T follicular helper cell (primary cell): ENCODE results near the gene PHKA2.

ENCODE experiments used
- DNase-seq: peaks from one replicate; pipeline ENCODE4 v3.0.0-alpha.2; 2020; ENCODE audit warnings: low read depth

Gene PHKA2

DNA sequence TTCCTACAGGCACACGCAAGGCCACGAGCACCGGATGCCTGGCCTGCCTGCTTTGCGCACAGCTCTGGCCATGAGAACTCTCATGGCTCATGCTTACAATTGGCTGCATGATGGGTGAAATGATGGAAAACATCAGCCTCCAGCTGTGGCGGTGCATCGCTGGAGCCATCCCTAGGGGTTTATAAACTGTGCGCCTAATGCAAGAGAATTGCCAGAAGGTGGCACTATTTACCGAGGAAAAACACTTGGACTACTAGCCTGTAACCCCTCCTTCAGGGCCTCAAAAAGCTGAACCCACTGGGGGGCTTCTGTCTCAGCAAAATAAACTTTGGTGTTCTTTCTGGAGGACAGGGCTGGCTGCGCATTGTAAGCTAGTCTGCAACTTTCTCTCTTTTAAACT, 51.9 kb downstream of the PHKA2 start:
- no peak for DNase-seq

DNA sequence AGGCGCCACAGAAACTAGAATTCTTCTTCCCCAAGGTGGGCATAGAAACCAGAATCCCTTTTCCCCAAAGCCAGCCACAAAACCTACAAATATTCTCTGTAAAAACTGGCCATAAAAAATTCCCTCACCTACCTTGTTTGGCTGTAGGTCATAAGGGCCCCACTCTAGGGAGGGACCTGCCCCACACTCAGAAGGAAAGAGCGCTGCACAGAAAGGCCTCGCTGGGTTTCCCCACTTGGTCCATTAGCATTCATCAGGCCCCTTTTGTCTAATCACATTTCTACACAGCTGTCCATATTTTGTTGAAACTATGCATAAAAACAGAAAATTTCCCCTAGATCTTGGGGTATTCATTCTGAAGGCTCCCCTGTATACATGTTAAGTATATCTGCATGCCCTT, 54.1 kb downstream of the PHKA2 start:
- DNase-seq: no peak

DNA sequence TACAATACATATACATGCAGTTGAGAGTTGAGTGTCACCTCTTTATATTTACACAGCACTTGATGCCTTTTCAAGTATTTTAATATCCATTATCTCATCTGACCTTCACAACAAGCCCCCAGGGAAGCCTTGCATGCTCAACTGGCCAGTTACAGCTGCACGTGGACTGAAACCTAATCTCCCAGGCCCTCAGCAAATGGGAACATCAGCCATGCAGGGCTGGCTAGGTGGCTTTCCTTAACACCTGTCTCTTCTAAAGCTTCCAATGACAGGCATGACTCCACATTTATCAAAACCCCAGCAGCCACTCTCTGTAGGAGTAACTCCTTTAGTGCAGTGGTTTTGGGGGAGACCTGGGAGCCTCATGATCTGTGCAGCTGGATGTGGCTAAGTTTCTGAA, 56.4 kb downstream of the PHKA2 start:
- no peak for DNase-seq

DNA sequence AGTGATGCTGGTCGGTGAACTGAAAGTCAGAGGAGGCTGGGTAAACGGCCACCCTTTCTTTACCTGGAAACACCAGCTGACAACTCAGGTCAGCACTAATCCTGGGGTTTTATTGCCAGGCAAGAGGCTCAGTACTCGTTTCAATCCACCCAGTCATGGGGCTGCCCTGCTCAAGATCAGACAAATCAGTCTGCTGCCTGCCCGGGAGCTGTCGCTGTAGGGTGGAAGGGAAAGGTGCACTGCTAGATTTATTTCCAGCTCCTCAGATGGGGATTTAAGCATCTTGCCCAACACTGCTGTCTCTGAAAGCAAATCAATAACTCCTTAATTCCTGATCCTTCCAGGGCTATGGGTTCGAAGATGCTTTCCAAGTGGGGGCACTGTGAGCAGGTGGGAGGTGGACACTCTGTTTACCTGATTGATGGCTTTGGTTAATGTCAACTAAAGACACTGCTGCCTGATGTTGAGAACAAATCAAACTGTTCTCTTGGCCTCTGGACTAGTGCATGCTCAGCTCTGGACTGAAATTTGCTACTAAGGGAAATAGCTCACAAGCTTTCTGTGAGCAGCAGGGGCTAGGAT, 59.3 kb downstream of the PHKA2 start:
- DNase-seq: no peak

DNA sequence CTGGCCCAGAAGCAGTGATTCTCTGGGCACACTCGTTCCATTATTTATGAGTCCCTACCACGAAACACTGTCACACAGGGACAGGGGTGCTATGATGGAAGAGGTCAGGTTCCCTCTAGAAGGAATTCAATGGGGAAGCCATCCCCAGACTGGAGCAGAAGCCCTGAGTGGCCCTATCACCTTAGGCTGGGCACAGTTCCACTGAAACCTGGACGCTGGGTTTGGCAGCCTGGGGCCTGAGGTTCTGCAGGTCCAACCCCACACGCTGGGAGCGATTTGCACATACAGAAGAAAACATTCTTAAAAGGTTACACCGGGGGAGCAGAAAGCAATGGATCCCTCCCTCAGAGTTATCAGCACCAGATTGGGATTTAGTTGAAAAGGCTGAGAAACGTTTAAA, 63.3 kb downstream of the PHKA2 start:
- DNase-seq: no peak

DNA sequence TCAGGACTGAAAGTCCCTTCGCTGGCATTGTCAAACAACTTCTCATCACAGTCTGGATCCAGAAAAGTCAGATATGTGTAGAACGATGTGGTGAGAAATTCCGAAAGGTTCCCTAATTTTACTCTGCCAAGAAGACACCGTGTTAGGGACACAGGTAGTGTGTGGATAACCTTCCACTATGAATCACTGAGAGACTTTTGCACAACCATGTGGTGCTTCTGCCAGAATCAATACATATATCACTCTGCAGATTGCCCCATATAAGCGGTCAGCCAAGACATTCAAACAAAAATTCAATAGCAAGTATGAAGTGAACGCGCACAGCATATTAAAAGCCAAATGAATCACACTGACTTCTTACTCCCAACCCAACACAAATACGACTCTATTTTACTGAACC, 63.8 kb downstream of the PHKA2 start:
- no peak for DNase-seq

DNA sequence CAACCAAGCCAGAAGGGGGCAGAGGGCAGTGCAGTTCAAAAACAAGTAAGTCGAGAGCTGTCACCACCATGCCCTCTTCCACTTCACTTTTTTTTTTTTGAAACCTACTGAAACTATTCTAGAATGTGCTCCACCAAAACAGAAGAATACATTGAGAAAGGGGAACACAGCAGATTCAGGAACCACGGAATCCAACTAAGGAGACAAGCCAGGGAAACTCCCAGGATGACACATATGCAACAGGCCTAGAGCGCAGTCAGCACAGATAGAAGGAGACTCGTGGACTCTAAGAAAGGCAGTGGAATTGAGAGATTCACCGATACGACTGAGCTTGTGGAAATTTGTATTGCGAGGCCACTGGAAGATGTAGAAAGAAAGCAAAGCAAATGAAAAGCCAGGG, 66.1 kb downstream of the PHKA2 start:
- no peak for DNase-seq

DNA sequence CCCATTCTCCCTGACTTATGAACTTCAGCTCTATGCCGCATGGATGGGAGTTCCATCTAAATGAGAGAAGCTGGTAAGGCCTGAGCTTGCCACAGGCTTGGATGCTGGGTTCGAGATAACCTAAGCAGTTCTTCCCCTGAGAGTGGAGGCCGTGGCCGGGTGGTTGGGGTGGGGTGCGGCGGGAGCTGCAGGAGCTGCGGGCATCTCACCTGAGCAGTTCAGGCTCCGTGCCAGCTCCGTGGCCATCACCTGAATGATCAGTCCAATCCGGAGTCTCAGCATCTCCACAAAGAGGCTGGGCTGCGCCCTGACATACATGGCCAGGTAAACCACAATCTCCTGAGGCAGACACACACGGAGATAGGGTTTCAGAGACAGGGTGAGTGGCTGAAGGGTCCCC, 77.6 kb downstream of the PHKA2 start:
- no peak for DNase-seq

DNA sequence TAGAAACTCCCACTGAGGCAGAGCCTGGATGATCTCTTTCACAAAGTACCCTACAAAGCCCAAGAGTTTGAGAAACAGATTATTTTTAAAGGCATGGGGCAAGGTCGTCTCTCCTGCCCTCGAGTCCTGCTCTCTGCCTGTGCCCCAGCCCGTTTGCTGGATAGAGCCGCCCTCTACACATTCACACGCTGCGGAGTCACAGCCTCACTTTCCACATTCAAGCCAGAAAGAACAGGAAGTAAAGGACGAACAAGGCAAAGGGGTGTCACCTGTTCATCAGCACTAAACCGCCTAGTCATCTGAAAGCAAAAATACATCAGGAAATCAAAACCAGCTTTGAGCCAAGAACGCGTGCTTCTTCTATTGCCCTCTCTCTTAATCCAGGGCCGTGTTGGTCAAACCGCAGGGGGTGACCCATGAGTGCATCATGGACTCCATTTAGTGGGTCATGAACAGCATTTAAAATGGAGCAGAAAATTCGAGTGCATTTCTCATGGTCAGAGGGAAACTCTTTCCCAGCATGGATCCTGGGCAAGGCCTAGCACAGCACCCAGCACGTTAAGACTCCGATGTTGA, 83.4 kb downstream of the PHKA2 start:
- no peak for DNase-seq

DNA sequence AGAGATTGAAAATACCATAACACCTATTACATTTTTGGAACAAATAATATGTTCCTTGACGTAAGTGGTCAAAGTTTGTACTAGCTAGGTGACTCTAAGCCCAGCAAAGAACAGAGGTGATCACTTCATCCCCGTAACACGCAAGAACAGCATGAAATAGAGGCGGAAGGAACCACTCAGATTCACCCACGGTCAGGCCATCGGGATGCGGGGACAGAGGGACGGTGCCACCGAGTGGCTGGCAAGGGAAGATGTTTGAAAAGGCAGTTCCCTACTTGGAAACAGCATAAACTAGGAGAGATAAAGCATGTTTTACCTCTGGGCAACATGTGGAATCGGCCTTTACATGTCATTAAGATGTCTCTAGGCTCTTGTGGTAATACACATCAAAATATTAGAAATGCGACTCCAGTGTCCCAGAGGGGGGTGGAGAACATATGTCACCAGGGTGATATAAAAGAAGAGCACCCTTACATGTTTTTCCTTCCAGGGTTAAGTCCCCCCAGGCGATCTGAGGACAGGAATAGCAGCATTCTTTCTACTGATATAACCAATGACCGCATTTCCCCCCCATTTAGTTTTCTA, 84.0 kb downstream of the PHKA2 start:
- no peak for DNase-seq

DNA sequence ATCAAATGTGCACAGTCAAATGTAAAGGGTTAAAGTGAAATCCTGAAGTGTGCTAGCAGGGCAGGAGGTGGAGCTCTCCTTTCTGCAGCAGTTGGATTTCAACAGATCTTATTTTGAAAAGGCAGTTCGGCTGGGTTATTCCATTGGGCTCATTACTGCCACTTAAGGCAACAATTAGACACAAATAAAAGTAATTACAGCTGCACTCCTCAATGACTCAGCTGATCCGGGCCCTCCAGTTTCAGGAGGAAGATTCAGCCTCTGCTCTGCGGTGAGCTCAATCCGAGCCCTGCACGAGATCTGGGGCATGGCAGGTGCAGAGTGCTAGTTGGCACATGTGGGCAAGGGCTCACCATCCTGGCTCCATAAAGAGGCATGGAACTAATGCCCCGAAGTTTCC, 85.4 kb downstream of the PHKA2 start:
- DNase-seq: no peak

DNA sequence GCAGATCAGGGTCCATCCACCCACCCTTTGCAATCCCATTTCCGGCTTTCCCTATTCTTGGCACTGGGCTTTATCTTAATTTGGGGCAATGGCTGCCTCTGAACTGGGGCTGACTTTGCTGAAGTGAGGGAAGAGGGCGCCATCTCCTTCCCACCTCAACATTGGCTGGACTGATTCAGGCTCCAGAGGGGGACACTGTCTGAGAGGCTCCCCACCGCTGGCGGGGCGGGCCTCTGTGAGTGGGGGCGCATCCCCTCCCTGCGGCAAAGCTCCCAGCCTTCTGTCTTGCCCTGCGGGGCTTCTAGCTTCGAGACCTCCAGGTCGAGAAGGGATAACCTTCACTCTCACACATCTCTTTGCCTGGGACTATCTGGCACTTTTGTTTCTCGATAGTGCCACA, 85.8 kb downstream of the PHKA2 start:
- DNase-seq: no peak

DNA sequence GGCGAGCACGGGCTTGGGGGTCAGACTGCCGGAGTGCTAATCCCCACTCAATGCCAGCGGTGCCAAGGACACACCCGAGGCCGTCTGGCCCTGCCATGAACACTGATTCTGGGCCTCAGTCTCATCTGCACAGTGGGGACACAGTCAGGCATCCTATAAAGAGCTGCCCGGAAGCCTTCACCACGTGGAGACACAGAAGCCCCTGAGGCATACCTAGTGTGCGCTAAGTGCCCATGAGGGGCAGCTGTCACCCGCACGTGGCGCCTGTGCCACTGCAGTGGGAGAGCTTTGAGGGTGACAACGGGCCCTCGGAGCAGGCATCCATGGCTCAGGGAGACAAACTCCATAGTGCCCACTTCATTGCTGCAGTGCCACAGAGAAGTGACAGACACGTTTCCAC, 86.3 kb downstream of the PHKA2 start:
- DNase-seq: no peak

DNA sequence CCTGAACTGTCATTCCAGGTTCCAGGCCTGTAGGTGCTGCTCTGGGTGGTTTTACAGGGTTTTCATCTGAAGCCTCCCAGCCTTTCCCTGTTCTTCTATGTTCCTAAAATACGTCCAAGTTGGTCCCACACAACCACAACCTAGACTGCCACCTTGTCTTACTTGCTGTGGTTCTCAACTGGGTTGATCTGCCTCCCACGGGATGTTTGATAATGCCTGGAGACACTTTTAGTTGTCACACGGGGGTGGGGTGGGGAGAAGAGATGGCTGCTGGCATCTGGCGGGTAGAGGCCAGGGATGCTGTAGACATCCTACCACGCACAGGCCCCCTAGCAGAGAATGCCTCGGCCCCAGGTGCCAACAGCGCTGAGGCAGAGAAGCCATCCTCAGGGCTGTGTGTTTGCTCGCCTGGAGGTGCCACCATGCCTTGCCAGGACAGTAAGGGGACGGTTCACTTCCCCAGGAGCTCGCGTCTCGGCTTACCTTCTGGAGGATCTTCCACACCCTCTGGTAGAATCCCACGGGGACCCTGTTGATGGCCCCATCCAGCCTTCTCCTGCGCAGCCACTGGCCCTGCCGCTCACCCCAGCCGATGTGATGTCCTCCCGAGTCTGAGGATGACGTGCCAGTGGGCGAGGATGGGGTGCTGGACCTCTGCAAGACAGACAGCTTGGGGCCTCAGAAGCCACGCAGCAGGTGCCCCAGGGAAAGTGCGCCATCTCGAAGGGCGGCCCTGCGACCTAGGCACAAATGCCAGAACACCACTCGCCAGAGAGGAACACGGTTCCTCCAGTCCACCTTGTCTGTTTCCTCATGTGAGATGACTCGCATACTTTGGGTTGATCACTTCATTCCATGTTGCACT, 87.0 kb downstream of the PHKA2 start:
- DNase-seq: no peak

DNA sequence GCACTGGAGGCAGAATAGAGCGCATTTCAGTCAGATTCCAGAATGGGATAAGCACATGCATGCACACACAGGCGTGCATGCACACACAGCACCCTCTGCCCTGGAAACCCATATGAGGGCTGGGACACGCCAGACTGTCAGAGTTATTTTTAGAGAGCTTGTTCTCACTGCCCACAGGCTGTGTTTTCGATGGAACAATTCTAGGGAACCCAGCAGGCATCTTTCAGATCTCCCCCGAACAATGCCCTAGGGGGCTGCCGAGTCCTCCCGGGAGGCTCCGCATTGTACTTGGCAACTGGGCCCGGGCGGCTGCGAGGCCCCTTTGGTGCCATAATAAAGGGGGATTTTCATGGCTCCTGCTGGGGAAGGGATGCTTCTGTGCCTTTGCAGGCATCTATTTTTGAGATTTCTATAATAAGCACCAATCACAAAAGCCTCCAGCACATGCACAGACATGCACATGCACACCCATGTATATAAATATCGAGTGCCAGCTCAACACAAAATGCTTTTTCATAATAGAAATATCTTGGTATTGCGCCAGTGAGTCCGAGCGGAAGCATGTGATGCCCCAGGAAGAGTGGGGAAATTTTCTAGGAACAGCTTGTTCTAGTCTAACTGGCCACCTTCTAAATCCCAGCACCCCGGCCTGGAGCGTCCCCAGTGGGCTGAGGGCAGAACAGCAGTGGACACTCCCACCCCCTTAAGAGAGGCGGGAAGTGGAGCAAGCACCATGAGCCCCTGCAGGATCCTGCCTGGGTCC, 88.5 kb downstream of the PHKA2 start:
- DNase-seq: no peak

DNA sequence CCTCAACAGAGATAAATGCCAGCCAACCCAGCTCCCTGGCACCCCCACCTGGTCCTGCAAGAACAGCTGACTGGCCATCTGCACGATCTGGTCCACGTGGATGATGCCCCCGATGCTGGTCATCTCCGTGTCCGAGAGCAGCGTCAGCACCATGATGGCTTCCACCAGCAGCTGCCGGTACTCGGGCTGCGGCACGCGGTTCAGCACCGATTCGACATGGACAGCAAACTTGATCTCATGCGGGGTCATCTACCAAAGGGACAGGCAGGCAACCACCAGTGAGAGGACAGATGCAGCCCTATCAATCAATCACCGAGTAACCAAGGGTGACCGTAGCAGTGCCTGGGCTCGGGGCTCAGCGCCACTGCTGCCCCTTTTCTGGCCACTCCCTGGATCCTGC, 89.8 kb downstream of the PHKA2 start:
- DNase-seq: no peak

DNA sequence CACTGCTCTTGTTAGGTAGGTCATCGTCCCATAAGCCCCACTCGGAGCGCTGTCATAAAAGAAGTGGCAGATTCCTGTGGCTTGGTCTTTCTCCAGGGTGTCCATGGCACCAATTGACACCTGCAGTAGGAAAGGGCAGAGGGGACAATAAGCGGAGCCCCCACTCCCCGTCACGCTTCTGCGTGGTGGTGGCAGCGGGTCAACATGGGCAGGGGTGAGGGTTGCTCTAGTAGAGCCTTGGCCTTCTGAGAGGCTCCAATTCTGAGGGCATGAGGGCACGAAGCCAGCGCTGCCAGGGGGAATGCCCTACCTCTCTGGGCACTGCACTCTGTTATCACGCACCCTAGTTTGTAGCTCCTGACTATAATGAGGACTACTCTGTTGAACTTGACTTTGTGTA, 90.4 kb downstream of the PHKA2 start:
- no peak for DNase-seq

DNA sequence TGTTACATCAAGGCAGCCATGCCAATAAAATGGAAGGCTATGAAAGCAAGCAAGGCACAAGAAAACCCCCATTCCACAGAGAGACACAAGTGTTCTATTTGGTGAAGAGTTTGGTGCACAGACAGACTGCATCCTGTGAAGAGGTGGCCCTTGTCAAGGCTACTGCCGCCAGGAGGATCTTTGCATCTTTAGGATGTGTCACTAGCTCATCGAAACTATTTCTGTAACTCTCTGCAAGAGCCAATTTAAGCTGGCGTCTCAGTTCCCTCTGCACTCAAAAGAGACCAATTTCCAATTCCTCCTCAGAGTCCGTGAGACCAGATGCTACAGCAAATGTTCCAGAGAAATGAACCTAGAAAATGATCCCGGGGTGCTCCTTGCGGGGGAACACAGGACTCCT, 91.0 kb downstream of the PHKA2 start:
- DNase-seq: no peak

DNA sequence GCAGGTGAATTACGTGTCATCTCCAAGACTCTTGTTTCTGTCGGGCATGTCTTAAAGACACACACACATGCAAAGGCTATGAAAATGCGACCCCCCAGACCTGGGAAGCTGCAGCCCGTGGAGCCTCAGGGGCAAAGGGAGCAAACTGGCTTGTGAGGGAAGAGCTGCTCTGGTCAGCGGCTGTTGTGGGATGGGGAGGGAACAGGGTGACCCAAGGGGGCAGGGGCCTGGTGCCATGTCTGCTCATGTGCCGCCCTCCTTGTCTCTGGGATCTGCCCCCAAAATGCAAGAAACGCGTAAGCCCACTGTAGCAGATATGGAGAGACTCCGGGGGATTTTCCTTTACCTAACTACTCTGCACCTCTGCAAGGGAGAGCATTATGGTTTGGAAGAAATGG, 92.4 kb downstream of the PHKA2 start:
- DNase-seq: no peak

DNA sequence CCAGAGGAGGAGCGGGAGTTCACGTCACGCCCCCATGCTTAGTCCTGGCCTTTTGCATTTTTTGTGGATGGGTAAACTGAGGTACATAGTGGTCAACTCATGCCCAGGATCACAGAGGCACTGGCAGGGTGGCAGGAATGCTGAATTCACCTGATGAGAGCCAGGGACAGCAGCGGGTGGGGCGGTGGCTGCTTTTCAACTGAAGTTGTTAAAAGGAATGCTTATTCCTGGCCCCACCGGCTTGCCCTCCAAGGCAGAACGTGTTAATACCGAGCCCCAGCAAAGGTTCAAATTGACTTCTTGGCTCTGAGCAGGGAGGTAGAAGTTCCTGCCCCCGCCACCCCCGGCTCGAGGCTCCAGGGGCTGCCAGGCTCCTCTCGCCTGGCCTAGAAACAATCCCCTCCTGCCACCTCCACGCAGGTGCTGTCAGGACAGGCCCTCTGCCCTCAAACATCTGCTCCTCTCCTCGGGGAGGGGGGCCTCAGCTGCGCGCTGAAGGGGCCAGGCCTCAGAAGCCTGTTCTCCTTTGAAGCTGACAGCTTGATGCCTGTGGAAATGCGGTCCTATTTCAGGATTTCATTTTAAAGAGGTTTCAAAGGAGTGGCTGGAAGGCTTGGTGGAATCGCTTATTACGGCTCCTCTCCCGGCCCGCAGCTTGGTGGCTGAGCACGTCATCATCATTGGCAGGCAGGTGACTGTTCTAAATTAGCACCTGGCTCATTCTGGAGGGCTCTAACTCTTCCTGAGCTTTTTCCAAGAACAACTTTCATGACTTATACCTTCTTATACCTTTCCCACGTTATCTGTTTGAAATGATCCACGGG, 93.0 kb downstream of the PHKA2 start:
- no peak for DNase-seq

DNA sequence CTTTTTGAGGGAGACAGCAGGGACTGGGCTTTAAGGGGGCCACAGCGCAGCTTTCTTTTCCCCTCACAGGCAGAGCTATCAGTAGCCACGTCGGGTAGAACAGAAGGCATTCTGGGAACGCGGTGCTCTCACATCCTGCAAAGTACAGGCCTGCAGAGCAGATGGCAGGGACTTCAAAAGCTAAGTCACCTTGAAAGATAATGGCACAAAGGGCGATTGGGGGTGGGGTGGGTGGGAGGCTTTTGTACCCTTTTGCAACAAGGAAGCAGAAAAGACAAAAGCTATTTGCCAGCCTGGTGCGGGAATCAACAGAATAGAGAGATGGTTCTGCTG, 93.9 kb downstream of the PHKA2 start:
- no peak for DNase-seq
